ENCODE measurements around the gene AXIN1.

DNA sequence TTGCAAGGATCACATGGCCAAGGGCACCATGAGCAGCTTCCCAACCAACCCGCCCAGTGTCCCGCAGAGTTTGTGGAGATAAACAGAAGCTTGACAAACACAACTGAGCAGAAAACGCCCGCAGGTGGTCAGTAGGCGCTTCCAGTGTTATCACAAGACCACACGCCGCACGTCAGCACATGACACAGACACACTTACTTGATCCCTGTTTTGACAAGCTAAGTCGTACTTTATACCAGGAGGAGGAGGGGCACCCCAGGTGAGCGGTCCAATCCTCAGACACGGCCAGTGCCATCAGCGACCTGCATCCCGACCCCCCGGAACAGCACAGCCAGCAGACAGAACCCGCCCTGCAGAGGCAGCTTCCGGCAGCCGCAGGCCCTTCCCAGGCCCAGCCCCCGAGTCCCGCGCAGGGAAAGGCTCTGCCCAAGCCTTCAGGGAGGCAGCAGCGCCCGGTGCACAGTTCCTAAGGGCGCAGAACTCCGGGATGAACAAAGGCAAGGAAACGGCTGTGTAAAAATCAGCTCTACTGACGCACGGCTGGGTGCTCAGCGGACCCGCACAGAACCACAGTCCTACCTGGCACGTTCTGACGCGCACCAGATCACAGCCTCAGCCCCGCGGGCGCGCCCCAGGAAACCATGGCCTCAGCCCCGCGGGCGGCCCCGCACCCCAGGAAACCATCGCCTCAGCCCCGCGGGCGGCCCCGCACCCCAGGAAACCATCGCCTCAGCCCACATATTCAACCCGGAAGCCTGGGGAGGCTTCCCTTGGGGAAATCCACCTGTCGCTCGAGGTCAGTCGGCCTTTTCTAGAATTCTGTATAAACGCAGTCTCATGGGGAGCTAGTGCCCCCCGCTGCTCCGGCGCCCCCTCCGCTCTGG, 27.8 kb downstream of the AXIN1 start:
- no peak for TF ChIP-seq EZH2 (IDR thresholded peaks at IDR 0.05; ENCODE audit: low read depth, low read length, severe bottlenecking)
- TF ChIP-seq ASH2L (IDR thresholded peaks at IDR 0.05; ENCODE audit: low read length), result no peak
- no peak for TF ChIP-seq EGR1 (IDR thresholded peaks at IDR 0.05; ENCODE audit: borderline replicate concordance, low read depth, low read length)
- TF ChIP-seq, protein P1, sequence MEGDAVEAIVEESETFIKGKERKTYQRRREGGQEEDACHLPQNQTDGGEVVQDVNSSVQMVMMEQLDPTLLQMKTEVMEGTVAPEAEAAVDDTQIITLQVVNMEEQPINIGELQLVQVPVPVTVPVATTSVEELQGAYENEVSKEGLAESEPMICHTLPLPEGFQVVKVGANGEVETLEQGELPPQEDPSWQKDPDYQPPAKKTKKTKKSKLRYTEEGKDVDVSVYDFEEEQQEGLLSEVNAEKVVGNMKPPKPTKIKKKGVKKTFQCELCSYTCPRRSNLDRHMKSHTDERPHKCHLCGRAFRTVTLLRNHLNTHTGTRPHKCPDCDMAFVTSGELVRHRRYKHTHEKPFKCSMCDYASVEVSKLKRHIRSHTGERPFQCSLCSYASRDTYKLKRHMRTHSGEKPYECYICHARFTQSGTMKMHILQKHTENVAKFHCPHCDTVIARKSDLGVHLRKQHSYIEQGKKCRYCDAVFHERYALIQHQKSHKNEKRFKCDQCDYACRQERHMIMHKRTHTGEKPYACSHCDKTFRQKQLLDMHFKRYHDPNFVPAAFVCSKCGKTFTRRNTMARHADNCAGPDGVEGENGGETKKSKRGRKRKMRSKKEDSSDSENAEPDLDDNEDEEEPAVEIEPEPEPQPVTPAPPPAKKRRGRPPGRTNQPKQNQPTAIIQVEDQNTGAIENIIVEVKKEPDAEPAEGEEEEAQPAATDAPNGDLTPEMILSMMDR (IDR thresholded peaks at IDR 0.05; ENCODE audit: control extremely low read depth in 1 of 3, insufficient read depth in 1 of 3, low read depth in 1 of 3, low read length in 3 of 3), result no peak
- no peak for TF ChIP-seq SIN3A (conservative IDR thresholded peaks at IDR 0.05 in 1 of 2, IDR thresholded peaks at IDR 0.05 in 1 of 2; ENCODE audit: low read depth in 1 of 2, low read length in 2 of 2)
- no peak for TF ChIP-seq JUN (IDR thresholded peaks at IDR 0.05; ENCODE audit: low read depth, low read length)
- no peak for TF ChIP-seq JUND (IDR thresholded peaks at IDR 0.05; ENCODE audit: low read length)
- no peak for TF ChIP-seq TCF12 (IDR thresholded peaks at IDR 0.05; ENCODE audit: low read depth, low read length)
- TF ChIP-seq SRF (IDR thresholded peaks at IDR 0.05; ENCODE audit: low read depth, low read length), result no peak
- no peak for TF ChIP-seq CREB1 (IDR thresholded peaks at IDR 0.05)
